Caco-2 (cell line): Measurements from ENCODE around the gene KCTD1. TPM values are rescaled to one million over a fixed set of nuclear protein-coding genes. Genes with fewer than 3 reads are reported as not detected.
A peak's percentile ranks its signal among the peaks of the same experiment; 100 is the strongest.

Experiments
- BruUV-seq: library from RNA; stranded (reverse); fragments of 400-500 nt; replicated peaks from 2 replicates; lab custom pipeline; 2021; lab: Mats Ljungman, UMichigan
- CTCF ChIA-PET: fragments of 300-600 bp; sonication (Branson Sonifier 250); formaldehyde crosslinking; loops from one replicate; lab custom pipeline; 2022; ENCODE audit warnings: antibody characterized with exemption; lab: Charles Lee
- POLR2A ChIA-PET: fragments of 300-600 bp; sonication (Branson Sonifier 250); formaldehyde crosslinking; loops from one replicate; lab custom pipeline; 2022; ENCODE audit warnings: antibody characterized with exemption; lab: Charles Lee
- DNase-seq, 2 experiments: peaks; one replicate each; pipeline versions ENCODE4 v3.0.0 to v3.0.0-alpha.2; 2020 to 2022
- H3K27me3 ChIP-seq: replicated peaks from 2 replicates; pipeline ENCODE4 v1.6.0; 2011; ENCODE audit warnings: low read length; ENCODE audit not compliant: control insufficient read depth, insufficient read depth
- H3K36me3 ChIP-seq: 2 replicates; pipeline ENCODE4 v1.5.1; 2011; ENCODE audit warnings: low read length; ENCODE audit not compliant: control insufficient read depth, insufficient read depth
- H3K4me1 ChIP-seq: fragments of 250-450 bp; sonication (Bioruptor Pico); 2 replicates; pipeline ENCODE4 v1.5.1; 2020; ENCODE audit warnings: mild to moderate bottlenecking
- H3K4me3 ChIP-seq: 2 replicates; pipeline ENCODE4 v1.5.1; 2011; ENCODE audit warnings: low read depth, mild to moderate bottlenecking, control low read depth, low read length
- H3K9me3 ChIP-seq: fragments of 250-450 bp; sonication (Bioruptor Pico); 2 replicates; pipeline ENCODE4 v1.5.1; 2020; ENCODE audit warnings: mild to moderate bottlenecking, moderate library complexity
- H3K27ac Mint-ChIP-seq: one replicate; pipeline ENCODE4 v1.8.0; 2022; ENCODE audit warnings: mixed read lengths; ENCODE audit not compliant: unreplicated experiment
- H3K27me3 Mint-ChIP-seq: one replicate; pipeline ENCODE4 v1.8.0; 2022; ENCODE audit warnings: mixed read lengths; ENCODE audit not compliant: insufficient read depth, unreplicated experiment
- H3K36me3 Mint-ChIP-seq: one replicate; pipeline ENCODE4 v1.8.0; 2022; ENCODE audit warnings: mild to moderate bottlenecking, mixed read lengths; ENCODE audit not compliant: insufficient read depth, unreplicated experiment
- H3K4me1 Mint-ChIP-seq: one replicate; pipeline ENCODE4 v1.8.0; 2022; ENCODE audit warnings: low read depth, mixed read lengths; ENCODE audit not compliant: unreplicated experiment
- H3K4me3 Mint-ChIP-seq: one replicate; pipeline ENCODE4 v1.8.0; 2022; ENCODE audit warnings: mild to moderate bottlenecking, moderate library complexity, mixed read lengths; ENCODE audit not compliant: unreplicated experiment
- H3K9me3 Mint-ChIP-seq: one replicate; pipeline ENCODE4 v1.8.0; 2022; ENCODE audit warnings: mixed read lengths; ENCODE audit not compliant: unreplicated experiment
- CTCF ChIP-seq, 2 experiments: fragments of 200-600 bp in 1 of 2; IDR thresholded peaks; 1 replicate in 1 of 2; 2 replicates in 1 of 2; pipeline versions ENCODE4 v1.5.1 to v1.8.0; 2011 to 2022; ENCODE audit warnings: antibody characterized with exemption in 1 of 2, control low read depth in 1 of 2, inconsistent platforms in 1 of 2, low read depth in 1 of 2, low read length in 1 of 2, mild to moderate bottlenecking in 1 of 2, moderate library complexity in 1 of 2; ENCODE audit not compliant: insufficient read depth in 1 of 2, severe bottlenecking in 1 of 2, unreplicated experiment in 1 of 2
- intact Hi-C: fragments of 100-400 bp; cut with micrococcal nuclease; formaldehyde crosslinking; loops from one replicate; pipeline ENCODE4 v1.10.0; 2022; ENCODE audit not compliant: unreplicated experiment
- total RNA-seq: library from RNA; stranded (reverse); gene quantifications from 2 replicates; pipeline ENCODE4 v1.2.3, GENCODE V29; 2022

Gene KCTD1
- total RNA-seq, 1 experiment from 2014 or later = 5.7 TPM

- no peaks in the 10 kb centered on the region for H3K27me3 Mint-ChIP-seq
- H3K36me3 Mint-ChIP-seq = no peaks in the 10 kb centered on the region
- H3K9me3 Mint-ChIP-seq = no peaks in the 10 kb centered on the region
- Histone ChIP-seq H3K27me3 (no peaks in the 10 kb centered on the region; the same call in 1 of the 2 replicates), H3K4me1 (peaks cover 4% of the 10 kb centered on the region; the same call in 1 of the 2 replicates), H3K9me3 (no peaks in the 10 kb centered on the region), H3K4me3 (no peak overlapping the region), H3K36me3 (no peaks in the 10 kb centered on the region)
- DNase-seq = no peak
- no peak for TF ChIP-seq CTCF (IDR thresholded peaks at IDR 0.05; ENCODE audit: insufficient read depth in 1 of 2, low read depth in 1 of 2, low read length in 1 of 2, severe bottlenecking in 1 of 2, unreplicated experiment in 1 of 2)
- ChIA-PET POLR2A (no interaction called here), CTCF (no interaction called here)
- TSS peak; percentile 26 for BruUV-seq
- peak overlapping the region; percentile 75 for H3K4me3 Mint-ChIP-seq
- intact Hi-C loops = loop anchor here (10.0 kb wide), 1 partner anchor 108 kb away; no protein-coding TSS in a partner anchor
- H3K27ac Mint-ChIP-seq = no peak overlapping the region
- H3K4me1 Mint-ChIP-seq = peaks cover 13% of the 10 kb centered on the region
These were observed 2.0 kb downstream of the KCTD1 start for GRCh38 chr18:26546170-26546874.

- Histone ChIP-seq H3K27me3 (no peaks in the 10 kb centered on the region), H3K4me3 (no peak overlapping the region), H3K4me1 (peaks cover 4% of the 10 kb centered on the region; the same call in 1 of the 2 replicates), H3K36me3 (no peaks in the 10 kb centered on the region), H3K9me3 (no peaks in the 10 kb centered on the region)
- DNase-seq = no peak
- CTCF ChIA-PET = no interaction called here
- H3K4me1 Mint-ChIP-seq = peaks cover 13% of the 10 kb centered on the region
- no peaks in the 10 kb centered on the region for H3K27me3 Mint-ChIP-seq
- no peak overlapping the region for H3K27ac Mint-ChIP-seq
- no peak for TF ChIP-seq CTCF (IDR thresholded peaks at IDR 0.05; ENCODE audit: insufficient read depth in 1 of 2, low read depth in 1 of 2, low read length in 1 of 2, severe bottlenecking in 1 of 2, unreplicated experiment in 1 of 2)
- intact Hi-C loops = loop anchor here (10.0 kb wide), 1 partner anchor 109 kb away; no protein-coding TSS in a partner anchor
- H3K4me3 Mint-ChIP-seq = no peak overlapping the region
- no peaks in the 10 kb centered on the region for H3K9me3 Mint-ChIP-seq
- POLR2A ChIA-PET = no interaction called here
- no TSS peak for BruUV-seq
- no peaks in the 10 kb centered on the region for H3K36me3 Mint-ChIP-seq
These were observed 2.8 kb downstream of the KCTD1 start for GRCh38 chr18:26545335-26546123.

GRCh38 chr18:26544451-26544850 lies 3.9 kb downstream of the KCTD1 start:
- intact Hi-C loops = loop anchor here (10.0 kb wide), 1 partner anchor 110 kb away; no protein-coding TSS in a partner anchor
- H3K27me3 ChIP-seq = no peaks in the 10 kb centered on the region
- H3K4me1 ChIP-seq = peaks cover 4% of the 10 kb centered on the region; the same call in 1 of the 2 replicates
- H3K4me1 Mint-ChIP-seq = peaks cover 13% of the 10 kb centered on the region
- no peaks in the 10 kb centered on the region for H3K27me3 Mint-ChIP-seq
- H3K9me3 Mint-ChIP-seq = no peaks in the 10 kb centered on the region
- no peak for TF ChIP-seq CTCF (IDR thresholded peaks at IDR 0.05; ENCODE audit: insufficient read depth in 1 of 2, low read depth in 1 of 2, low read length in 1 of 2, severe bottlenecking in 1 of 2, unreplicated experiment in 1 of 2)
- ChIA-PET POLR2A (no interaction called here), CTCF (no interaction called here)
- H3K27ac Mint-ChIP-seq = no peak overlapping the region
- H3K4me3 ChIP-seq = no peak overlapping the region
- H3K4me3 Mint-ChIP-seq = no peak overlapping the region
- BruUV-seq = no TSS peak
- H3K36me3 ChIP-seq = no peaks in the 10 kb centered on the region
- H3K36me3 Mint-ChIP-seq = no peaks in the 10 kb centered on the region
- no peaks in the 10 kb centered on the region for H3K9me3 ChIP-seq
- DNase-seq = no peak
